ENCODE measurements around the gene FAM9B.

Gene FAM9B

DNA sequence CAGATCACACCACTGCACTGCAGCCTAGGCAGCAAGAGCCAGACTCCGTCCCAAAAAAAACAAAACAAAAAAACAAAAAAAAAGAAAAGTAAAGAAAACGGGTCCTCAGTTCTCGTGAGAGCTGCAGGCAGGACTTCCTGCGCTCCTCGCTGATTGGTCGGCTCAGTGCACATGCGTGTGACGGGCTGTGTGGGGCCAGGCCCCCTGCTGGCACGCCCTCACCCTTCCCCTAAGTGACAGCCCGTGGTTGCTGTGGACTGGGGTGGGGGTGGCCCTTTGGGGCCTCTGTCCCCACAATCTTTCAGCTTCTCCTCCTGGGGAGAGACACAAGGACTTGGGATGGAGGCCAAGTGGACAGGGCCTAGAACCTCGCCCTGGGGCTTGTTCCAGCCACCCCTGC is at the start of gene FAM9B:
FAM9B (minus strand) TSS at position 139 of the 400 bp plus-strand sequence. CDS start 1,141 bp downstream, outside the sequence.
- H3K27me3 ChIP-seq (ENCODE audit: low read depth): no peaks in the 10 kb centered on the region; the same call in 1 of the 2 replicates
- H3K9me3 ChIP-seq: no peaks in the 10 kb centered on the region
- no peaks in the 10 kb centered on the region for H3K36me3 ChIP-seq (replicated peaks)
- no peak for DNase-seq (ENCODE audit: low spot score in 2 of 2)
- H3K4me3 ChIP-seq: no peak within 1 kb of the TSS
- in situ Hi-C loops (cut with MboI; ENCODE audit: low sequenced_read_pairs): no loop called here
- H3K4me1 ChIP-seq: no peaks in the 10 kb centered on the region

DNA sequence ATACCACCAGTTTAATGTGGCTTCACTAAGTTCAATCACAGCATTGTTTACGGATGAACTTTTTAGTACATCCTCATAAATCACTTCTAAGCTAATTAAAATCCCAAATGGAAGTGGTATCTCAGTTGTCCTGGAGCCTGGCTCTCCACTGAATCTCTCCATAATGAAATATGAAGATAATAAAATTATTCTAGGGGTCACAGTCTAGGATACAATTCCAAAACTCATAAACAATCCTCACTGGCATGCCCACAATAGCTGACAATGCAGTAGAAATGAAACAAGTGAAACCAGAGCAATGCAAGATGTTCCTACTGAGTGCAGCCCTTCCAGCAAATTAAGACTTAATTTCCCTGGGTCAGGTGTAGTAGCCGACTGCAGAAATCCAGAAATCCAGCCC is 47.3 kb upstream of the FAM9B start:
- in situ Hi-C loops (cut with MboI; ENCODE audit: low sequenced_read_pairs): no loop called here
- H3K4me3 ChIP-seq: no peak overlapping the region
- H3K4me1 ChIP-seq: no peaks in the 10 kb centered on the region
- DNase-seq (ENCODE audit: low spot score in 2 of 2): no peak
- no peaks in the 10 kb centered on the region for H3K9me3 ChIP-seq
- no peaks in the 10 kb centered on the region for H3K36me3 ChIP-seq (replicated peaks)
- H3K27me3 ChIP-seq (ENCODE audit: low read depth): no peaks in the 10 kb centered on the region

DNA sequence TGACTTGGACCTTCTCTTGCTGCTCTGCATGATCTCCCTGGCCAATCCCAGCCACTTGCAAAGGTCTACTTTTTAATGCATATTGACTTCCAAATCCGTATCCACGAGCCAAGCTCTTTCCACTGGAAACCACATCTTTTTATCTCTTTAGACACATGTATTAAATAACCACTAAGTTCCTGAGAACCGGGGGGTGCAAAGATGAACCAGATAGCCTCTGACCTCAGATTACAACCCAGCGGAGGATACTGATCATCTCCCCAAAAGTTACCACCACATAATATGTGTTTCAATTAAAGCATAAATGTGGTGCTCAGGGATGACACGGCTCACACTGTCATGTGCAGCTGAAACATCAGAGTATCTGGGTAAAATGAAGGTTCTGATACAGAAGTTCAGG is 40.4 kb upstream of the FAM9B start:
- no peak for DNase-seq (ENCODE audit: low spot score in 2 of 2)
- H3K4me3 ChIP-seq: no peak overlapping the region
- H3K4me1 ChIP-seq: no peaks in the 10 kb centered on the region
- no peaks in the 10 kb centered on the region for H3K9me3 ChIP-seq
- 0 out of 2 replicates have a peak, but pooled peaks cover 2% of the 10 kb centered on the region for H3K27me3 ChIP-seq (ENCODE audit: low read depth)
- H3K36me3 ChIP-seq (replicated peaks): no peaks in the 10 kb centered on the region
- in situ Hi-C loops (cut with MboI; ENCODE audit: low sequenced_read_pairs): no loop called here

DNA sequence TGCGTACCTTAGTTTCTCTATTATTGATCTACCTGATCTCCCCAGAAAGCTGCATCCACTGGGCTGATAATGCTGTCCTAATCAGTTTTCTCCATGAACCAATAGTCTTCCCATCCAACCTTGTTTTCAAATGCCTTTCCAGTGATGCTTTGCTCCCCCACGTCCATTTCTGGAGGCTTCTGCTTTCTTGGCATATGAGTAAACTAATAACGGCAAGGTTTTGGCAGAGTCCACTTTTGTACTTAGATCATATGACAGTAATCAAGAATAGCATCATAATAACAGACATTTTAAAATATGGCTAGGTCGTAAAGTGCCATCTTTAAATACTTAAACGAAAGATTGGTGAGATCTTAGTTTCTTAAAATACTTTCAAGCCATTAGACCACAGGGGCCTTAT is 38.4 kb upstream of the FAM9B start:
- in situ Hi-C loops (cut with MboI; ENCODE audit: low sequenced_read_pairs): no loop called here
- H3K27me3 ChIP-seq (ENCODE audit: low read depth): 0 out of 2 replicates have a peak, but pooled peaks cover 2% of the 10 kb centered on the region
- no peaks in the 10 kb centered on the region for H3K36me3 ChIP-seq (replicated peaks)
- no peaks in the 10 kb centered on the region for H3K4me1 ChIP-seq
- no peaks in the 10 kb centered on the region for H3K9me3 ChIP-seq
- DNase-seq (ENCODE audit: low spot score in 2 of 2): no peak
- no peak overlapping the region for H3K4me3 ChIP-seq

DNA sequence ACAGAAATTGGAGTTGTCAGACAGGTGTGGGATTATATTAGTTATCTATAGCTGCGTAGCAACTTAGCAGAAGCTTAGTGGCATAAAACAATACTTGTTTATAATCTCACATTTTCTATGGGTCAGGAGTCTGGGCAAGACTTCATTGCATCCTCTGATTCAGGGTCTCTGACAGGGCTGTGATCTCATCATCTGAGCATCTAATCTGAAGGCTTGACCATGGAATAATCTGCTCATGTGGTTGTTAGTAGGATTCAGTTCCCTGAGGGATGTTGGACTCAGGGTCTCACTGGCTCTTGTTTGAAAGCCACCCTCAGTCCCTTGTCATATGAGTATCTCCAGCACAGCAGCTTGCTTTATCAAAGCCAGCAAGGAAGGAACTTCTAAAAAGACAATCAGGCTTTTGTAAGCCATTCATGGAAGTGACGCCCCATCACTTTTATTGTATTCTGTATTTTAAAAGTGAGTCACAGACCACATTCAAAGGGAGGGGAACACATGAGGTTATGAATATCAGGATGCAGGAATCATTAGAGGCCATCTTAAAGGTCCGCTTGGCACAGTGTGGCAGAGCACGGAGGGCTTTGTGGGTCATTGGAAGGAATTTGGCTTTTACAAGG is 37.2 kb upstream of the FAM9B start:
- no peaks in the 10 kb centered on the region for H3K9me3 ChIP-seq
- in situ Hi-C loops (cut with MboI; ENCODE audit: low sequenced_read_pairs): no loop called here
- DNase-seq (ENCODE audit: low spot score in 2 of 2): no peak
- 0 out of 2 replicates have a peak, but pooled peaks cover 2% of the 10 kb centered on the region for H3K27me3 ChIP-seq (ENCODE audit: low read depth)
- H3K4me1 ChIP-seq: no peaks in the 10 kb centered on the region
- no peak overlapping the region for H3K4me3 ChIP-seq
- H3K36me3 ChIP-seq (replicated peaks): no peaks in the 10 kb centered on the region

DNA sequence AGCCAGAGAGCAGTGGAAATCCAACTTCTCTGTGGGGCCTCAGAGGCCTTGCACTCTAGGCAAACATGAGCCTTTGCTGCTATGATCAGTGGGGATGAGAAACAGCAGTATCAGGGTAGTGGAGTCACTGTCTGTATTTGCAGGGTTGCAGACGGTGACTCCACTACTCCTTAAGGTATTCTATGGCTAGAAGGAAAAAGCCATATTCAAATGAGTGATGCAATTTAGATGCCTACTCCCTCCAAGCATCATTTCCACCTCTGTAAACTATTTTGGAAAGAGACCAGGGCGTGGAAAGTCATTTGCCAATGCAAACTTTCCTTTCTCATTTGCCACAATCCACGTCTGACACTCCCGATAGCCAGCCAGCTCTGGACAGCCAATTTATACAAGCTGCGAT is 35.6 kb upstream of the FAM9B start:
- no peak for DNase-seq (ENCODE audit: low spot score in 2 of 2)
- in situ Hi-C loops (cut with MboI; ENCODE audit: low sequenced_read_pairs): no loop called here
- Histone ChIP-seq H3K4me1 (no peaks in the 10 kb centered on the region), H3K4me3 (no peak overlapping the region), H3K36me3 (replicated peaks) (no peaks in the 10 kb centered on the region), H3K9me3 (no peaks in the 10 kb centered on the region), H3K27me3 (ENCODE audit: low read depth) (peaks cover 5% of the 10 kb centered on the region; the same call in 1 of the 2 replicates)

DNA sequence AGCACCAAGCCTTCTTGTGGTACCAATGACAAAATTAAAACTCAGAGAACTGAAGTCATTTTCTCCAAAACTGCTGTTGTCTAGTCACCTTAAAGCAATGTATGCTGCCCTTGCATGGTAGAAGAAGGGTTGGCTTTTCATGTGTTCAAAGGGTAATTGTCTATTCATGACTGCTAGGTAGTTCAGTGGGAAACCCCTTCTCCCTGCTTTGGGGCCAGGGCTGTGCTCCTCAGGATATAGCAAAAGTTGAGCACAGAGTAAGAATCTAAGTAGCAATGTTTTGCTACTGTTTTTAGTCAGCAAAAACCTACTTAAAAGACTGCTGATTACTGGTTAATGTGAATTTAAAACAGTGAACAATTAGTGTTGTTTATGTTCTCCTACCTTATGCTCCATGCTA is 30.8 kb upstream of the FAM9B start:
- H3K4me1 ChIP-seq: no peaks in the 10 kb centered on the region
- in situ Hi-C loops (cut with MboI; ENCODE audit: low sequenced_read_pairs): no loop called here
- DNase-seq (ENCODE audit: low spot score in 2 of 2): no peak

DNA sequence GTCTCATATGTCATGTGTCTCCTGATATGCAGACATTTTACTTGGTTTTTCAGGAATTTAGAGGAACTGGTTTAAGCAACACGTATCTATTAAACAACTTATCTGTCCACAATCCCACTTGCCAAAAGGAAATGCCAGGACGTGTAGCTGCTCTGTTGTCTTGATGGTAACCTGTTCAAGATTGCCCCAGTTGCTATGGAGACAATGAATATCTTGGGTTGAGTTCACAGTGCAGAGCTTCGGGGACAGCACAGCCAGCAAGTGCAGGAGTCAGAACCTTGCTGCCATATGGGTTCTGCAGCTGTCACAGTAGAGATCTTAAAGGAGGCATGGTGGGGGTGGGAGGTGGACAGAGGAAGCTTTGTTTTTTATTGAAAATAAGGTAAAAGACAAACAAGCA is 28.7 kb upstream of the FAM9B start:
- Histone ChIP-seq H3K9me3 (no peaks in the 10 kb centered on the region), H3K36me3 (replicated peaks) (no peaks in the 10 kb centered on the region), H3K4me3 (no peak overlapping the region), H3K27me3 (ENCODE audit: low read depth) (peaks cover 3% of the 10 kb centered on the region; the same call in 1 of the 2 replicates), H3K4me1 (no peaks in the 10 kb centered on the region)
- no peak for DNase-seq (ENCODE audit: low spot score in 2 of 2)
- in situ Hi-C loops (cut with MboI; ENCODE audit: low sequenced_read_pairs): no loop called here

More for the DNA sequence above, 30.8 kb upstream of the FAM9B start:
- Histone ChIP-seq H3K9me3 (no peaks in the 10 kb centered on the region), H3K4me3 (no peak overlapping the region), H3K27me3 (ENCODE audit: low read depth) (peaks cover 3% of the 10 kb centered on the region; the same call in 1 of the 2 replicates), H3K36me3 (replicated peaks) (no peaks in the 10 kb centered on the region)

DNA sequence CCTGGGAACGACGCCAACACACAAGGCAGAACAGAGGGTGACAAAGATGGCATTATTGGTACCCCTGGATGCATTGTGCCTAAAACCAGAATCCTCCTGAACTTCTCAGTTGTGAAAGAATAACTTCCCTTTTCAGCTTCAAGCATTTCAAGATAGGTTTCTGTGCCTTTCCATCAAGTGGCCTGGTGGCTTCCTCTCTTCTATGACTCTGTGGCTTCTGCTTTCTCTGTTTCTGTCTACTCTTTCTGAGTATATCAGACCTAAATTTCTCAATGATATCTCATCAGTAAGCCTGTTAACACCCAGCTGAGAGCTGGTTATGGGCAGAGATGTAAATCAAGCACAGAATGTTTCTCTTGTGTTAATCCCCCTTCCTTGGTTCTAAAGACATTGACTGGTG is 21.4 kb upstream of the FAM9B start:
- in situ Hi-C loops (cut with MboI; ENCODE audit: low sequenced_read_pairs): no loop called here
- no peaks in the 10 kb centered on the region for H3K36me3 ChIP-seq (replicated peaks)
- DNase-seq (ENCODE audit: low spot score in 2 of 2): no peak
- H3K27me3 ChIP-seq (ENCODE audit: low read depth): no peaks in the 10 kb centered on the region
- no peak overlapping the region for H3K4me3 ChIP-seq
- no peaks in the 10 kb centered on the region for H3K4me1 ChIP-seq
- H3K9me3 ChIP-seq: no peaks in the 10 kb centered on the region

DNA sequence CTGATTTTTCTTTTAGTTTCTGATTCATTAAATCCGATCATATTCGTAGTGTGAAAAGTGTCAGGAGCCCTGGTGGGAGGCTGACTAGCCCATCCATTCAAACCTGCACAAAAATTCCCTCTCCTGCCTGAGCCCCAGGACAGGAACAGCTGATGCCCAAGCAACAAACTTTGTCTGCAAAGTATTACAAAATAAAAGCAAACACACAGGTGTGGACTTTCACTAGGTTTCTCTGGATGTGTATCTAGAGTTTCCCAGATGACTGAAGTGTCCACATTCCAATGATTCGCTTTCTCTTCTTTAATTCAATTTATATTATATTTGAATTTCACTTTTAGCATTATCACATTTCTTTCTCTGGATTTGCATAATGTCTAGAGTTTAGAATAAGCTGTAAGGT is 18.2 kb upstream of the FAM9B start:
- Histone ChIP-seq H3K4me3 (no peak overlapping the region), H3K4me1 (no peaks in the 10 kb centered on the region), H3K27me3 (ENCODE audit: low read depth) (no peaks in the 10 kb centered on the region), H3K9me3 (no peaks in the 10 kb centered on the region), H3K36me3 (replicated peaks) (no peaks in the 10 kb centered on the region)
- no peak for DNase-seq (ENCODE audit: low spot score in 2 of 2)
- in situ Hi-C loops (cut with MboI; ENCODE audit: low sequenced_read_pairs): no loop called here

DNA sequence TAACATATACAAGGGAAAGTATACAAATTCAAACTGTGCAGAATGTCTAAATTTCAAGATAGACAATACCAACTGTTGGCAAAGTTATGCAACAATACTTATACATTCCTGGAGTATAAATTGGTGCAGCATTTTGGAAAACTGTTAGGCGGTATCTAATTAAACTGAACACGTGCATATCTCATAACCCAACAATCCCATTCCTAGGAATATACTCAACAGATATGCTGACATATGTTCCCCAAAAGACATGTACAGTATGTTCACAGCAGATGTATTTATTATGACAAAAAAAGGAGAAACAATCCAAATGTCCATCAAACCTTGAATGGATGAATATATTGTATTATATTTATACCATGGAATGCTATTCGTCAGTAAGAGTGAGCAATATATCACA is 16.4 kb upstream of the FAM9B start:
- no peaks in the 10 kb centered on the region for H3K4me1 ChIP-seq
- no peak for DNase-seq (ENCODE audit: low spot score in 2 of 2)
- H3K4me3 ChIP-seq: no peak overlapping the region
- H3K36me3 ChIP-seq (replicated peaks): no peaks in the 10 kb centered on the region
- no peaks in the 10 kb centered on the region for H3K9me3 ChIP-seq
- in situ Hi-C loops (cut with MboI; ENCODE audit: low sequenced_read_pairs): no loop called here
- H3K27me3 ChIP-seq (ENCODE audit: low read depth): no peaks in the 10 kb centered on the region

DNA sequence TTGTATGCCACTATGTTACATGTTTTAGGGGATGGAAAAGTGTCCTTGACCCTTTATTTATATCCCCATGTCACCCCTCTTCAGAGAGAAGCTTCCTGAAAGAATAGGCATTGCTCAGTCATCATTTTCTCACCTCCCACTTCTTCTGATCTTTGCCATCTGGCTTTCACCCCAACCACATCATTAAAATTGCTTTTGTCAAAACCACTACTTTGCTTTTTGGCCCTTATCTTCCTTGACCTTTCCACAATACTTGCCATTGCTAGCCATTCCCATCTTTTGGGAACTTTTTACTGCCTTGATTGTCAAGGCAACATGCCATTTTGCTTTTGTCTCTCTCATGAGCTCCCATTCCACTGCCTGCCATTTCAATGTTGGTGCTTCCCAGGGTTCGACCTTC is 14.9 kb upstream of the FAM9B start:
- in situ Hi-C loops (cut with MboI; ENCODE audit: low sequenced_read_pairs): no loop called here
- no peaks in the 10 kb centered on the region for H3K4me1 ChIP-seq
- H3K4me3 ChIP-seq: no peak overlapping the region
- no peak for DNase-seq (ENCODE audit: low spot score in 2 of 2)
- H3K27me3 ChIP-seq (ENCODE audit: low read depth): no peaks in the 10 kb centered on the region
- H3K9me3 ChIP-seq: no peaks in the 10 kb centered on the region
- no peaks in the 10 kb centered on the region for H3K36me3 ChIP-seq (replicated peaks)

DNA sequence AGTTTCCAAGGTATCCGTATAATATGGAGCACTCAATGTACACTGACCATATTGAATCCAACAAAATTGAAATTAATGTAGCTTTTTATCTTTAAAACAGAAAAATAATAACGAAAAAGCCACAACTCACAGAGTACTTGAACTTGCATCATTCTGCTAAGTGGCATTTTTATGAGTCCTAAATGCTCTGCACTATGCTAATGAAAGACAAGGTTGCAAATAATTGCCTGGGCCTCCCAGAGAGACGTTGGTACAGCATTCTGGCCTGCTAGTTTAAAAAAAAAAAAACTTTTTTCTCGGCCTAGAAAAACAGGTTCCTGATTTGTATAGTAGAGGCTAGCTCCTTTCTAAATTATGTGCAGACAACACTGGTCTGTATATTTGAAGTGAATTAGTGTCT is 4.3 kb upstream of the FAM9B start:
- in situ Hi-C loops (cut with MboI; ENCODE audit: low sequenced_read_pairs): no loop called here
- Histone ChIP-seq H3K4me1 (no peaks in the 10 kb centered on the region), H3K36me3 (replicated peaks) (no peaks in the 10 kb centered on the region), H3K27me3 (ENCODE audit: low read depth) (no peaks in the 10 kb centered on the region), H3K9me3 (no peaks in the 10 kb centered on the region), H3K4me3 (no peak overlapping the region)
- no peak for DNase-seq (ENCODE audit: low spot score in 2 of 2)

DNA sequence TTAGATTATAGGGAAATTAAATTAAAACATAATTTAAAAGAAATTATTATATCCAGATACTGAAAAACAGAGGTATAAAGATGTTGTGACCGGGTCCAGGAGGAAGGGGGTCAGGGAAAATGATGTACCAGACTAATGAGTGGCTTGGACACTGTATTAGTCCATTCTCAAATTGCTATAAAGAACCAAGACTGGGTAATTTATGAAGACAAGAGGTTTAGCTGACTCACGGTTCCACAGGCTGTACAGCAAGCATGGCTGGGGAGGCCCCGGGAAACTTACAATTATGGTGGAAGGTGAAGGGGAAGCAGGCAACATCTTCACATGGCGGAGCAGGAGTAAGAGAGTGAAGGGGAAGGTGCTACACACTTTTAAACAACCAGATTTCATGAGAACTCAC is 3.4 kb upstream of the FAM9B start:
- H3K27me3 ChIP-seq (ENCODE audit: low read depth): no peaks in the 10 kb centered on the region
- no peaks in the 10 kb centered on the region for H3K36me3 ChIP-seq (replicated peaks)
- no peak overlapping the region for H3K4me3 ChIP-seq
- no peaks in the 10 kb centered on the region for H3K9me3 ChIP-seq
- in situ Hi-C loops (cut with MboI; ENCODE audit: low sequenced_read_pairs): no loop called here
- DNase-seq (ENCODE audit: low spot score in 2 of 2): no peak
- no peaks in the 10 kb centered on the region for H3K4me1 ChIP-seq

DNA sequence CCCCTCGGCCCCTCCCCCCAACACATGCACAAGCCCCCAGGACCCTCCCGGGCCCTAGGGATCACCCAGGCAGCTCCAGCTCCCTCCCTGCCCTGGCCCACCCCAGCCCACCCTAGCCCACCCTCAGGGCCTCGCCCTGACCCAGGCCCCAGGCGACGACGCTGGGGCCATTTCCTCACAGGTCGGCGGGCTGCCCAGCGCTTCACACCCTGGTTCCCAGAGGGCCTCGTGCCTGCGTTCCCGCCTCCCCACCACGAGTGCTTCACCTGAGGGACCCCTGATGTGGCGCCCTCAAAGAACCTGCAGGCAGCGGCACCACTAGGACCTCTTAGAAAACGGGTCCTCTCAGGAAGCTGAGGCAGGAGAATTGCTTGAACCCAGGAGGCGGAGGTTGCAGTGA is 341 bp downstream of the FAM9B start:
- Histone ChIP-seq H3K9me3 (no peaks in the 10 kb centered on the region), H3K4me3 (no peak overlapping the region), H3K4me1 (no peaks in the 10 kb centered on the region), H3K27me3 (ENCODE audit: low read depth) (no peaks in the 10 kb centered on the region; the same call in 1 of the 2 replicates), H3K36me3 (replicated peaks) (no peaks in the 10 kb centered on the region)
- in situ Hi-C loops (cut with MboI; ENCODE audit: low sequenced_read_pairs): no loop called here
- no peak for DNase-seq (ENCODE audit: low spot score in 2 of 2)
